PFSK-1 (cell line): Measurements from ENCODE around the gene ESF1.

Experiments
- FOXP2 ChIP-seq: optimal IDR thresholded peaks from 2 replicates; pipeline ENCODE3; 2011; ENCODE audit warnings: borderline replicate concordance, control low read depth, inconsistent platforms; ENCODE audit not compliant: insufficient read depth; ENCODE audit errors: extremely low read length, extremely low read depth
- POLR2AphosphoS5 ChIP-seq: IDR thresholded peaks from 2 replicates; pipeline ENCODE4 v1.6.1; 2012; ENCODE audit warnings: low read depth, mild to moderate bottlenecking, control low read depth, low read length, moderate library complexity
- SIN3A ChIP-seq: IDR thresholded peaks from 2 replicates; pipeline ENCODE4 v1.6.1; 2012; ENCODE audit warnings: mild to moderate bottlenecking, low read length, moderate library complexity, borderline replicate concordance; ENCODE audit not compliant: insufficient read depth
- TAF1 ChIP-seq: IDR thresholded peaks from 2 replicates; pipeline ENCODE4 v1.6.1; 2012; ENCODE audit warnings: low read length, control low read depth, borderline replicate concordance; ENCODE audit not compliant: insufficient read depth
- TF ChIP-seq, protein P1 (sequence below), 2 experiments: IDR thresholded peaks; 2 replicates each; pipeline versions ENCODE4 v1.6.1 to v1.8.0; 2011 to 2012; ENCODE audit warnings: low read depth in 2 of 2, low read length in 2 of 2, control low read depth in 1 of 2, inconsistent platforms in 1 of 2, mild to moderate bottlenecking in 1 of 2, moderate library complexity in 1 of 2; ENCODE audit not compliant: insufficient read depth in 1 of 2

Gene ESF1

DNA sequence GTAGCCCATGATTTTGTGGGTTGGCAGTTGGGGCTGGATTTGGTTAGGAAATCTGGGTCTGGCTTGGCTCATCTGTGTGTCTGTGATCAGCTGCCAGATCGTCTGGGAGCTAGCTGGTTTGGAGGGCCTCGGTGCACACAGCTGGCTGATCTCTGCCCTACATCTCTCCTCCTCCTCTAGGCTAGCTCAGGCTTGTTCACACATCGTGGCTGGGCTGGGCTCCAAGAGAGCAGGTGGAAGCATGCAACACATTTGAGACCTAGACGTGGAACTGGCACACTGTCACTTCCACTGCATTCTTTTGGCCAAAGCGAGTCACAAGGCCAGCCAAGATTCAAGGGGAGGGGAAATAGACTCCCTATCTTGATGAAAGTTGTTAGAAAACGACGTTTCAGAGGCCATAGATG lies 16.0 kb upstream of the ESF1 start:
- TF ChIP-seq FOXP2 (no peak), POLR2AphosphoS5 (no peak), SIN3A (no peak), TAF1 (no peak)
- TF ChIP-seq, protein P1, sequence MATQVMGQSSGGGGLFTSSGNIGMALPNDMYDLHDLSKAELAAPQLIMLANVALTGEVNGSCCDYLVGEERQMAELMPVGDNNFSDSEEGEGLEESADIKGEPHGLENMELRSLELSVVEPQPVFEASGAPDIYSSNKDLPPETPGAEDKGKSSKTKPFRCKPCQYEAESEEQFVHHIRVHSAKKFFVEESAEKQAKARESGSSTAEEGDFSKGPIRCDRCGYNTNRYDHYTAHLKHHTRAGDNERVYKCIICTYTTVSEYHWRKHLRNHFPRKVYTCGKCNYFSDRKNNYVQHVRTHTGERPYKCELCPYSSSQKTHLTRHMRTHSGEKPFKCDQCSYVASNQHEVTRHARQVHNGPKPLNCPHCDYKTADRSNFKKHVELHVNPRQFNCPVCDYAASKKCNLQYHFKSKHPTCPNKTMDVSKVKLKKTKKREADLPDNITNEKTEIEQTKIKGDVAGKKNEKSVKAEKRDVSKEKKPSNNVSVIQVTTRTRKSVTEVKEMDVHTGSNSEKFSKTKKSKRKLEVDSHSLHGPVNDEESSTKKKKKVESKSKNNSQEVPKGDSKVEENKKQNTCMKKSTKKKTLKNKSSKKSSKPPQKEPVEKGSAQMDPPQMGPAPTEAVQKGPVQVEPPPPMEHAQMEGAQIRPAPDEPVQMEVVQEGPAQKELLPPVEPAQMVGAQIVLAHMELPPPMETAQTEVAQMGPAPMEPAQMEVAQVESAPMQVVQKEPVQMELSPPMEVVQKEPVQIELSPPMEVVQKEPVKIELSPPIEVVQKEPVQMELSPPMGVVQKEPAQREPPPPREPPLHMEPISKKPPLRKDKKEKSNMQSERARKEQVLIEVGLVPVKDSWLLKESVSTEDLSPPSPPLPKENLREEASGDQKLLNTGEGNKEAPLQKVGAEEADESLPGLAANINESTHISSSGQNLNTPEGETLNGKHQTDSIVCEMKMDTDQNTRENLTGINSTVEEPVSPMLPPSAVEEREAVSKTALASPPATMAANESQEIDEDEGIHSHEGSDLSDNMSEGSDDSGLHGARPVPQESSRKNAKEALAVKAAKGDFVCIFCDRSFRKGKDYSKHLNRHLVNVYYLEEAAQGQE (IDR thresholded peaks at IDR 0.05; ENCODE audit: insufficient read depth in 1 of 2, low read depth in 2 of 2, low read length in 2 of 2), result no peak

DNA sequence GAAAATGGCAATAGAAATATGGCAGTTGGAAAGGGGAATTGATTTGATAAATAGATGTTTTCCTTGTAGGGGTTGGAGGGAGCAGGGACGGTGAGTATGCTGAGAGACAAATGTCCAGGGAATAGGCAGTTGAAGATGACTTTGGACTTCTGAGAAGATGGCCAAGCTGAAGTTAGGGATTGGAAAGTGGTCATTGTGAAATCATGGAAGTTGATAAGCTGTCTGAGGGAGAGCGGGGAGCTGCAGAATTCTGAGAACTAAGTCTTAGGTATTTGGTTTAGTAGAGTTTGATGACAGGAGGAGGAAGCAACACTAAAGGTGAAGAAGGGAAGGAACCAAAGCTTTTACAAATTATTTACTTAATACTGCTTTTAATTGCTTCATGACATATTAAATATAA lies 15.3 kb upstream of the ESF1 start:
- TF ChIP-seq SIN3A, result no peak
- no peak for TF ChIP-seq FOXP2
- TF ChIP-seq TAF1, result no peak
- no peak for TF ChIP-seq POLR2AphosphoS5
- TF ChIP-seq, protein P1 (IDR thresholded peaks at IDR 0.05; ENCODE audit: insufficient read depth in 1 of 2, low read depth in 2 of 2, low read length in 2 of 2), result no peak

DNA sequence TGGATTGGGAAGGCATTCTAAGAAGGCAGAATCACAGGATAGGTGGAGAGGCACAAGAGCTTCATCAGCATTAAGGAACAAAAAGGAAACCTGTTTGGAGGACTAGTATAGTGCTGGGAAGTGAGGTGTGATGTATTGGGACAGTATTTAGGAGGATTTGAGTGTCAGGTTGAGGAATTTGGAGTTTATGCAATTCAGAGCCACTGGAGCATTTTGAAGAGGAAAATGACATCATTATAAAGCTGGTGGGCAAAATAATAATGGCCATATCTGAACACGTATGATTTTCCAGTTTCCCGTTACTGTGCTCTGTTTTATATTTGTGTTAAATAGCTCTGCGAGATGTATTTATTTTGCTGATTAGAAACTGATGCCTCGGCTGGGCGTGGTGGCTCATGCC lies 14.3 kb upstream of the ESF1 start:
- TF ChIP-seq POLR2AphosphoS5, result no peak
- TF ChIP-seq FOXP2, result no peak
- TF ChIP-seq TAF1, result no peak
- no peak for TF ChIP-seq SIN3A
- TF ChIP-seq, protein P1 (IDR thresholded peaks at IDR 0.05; ENCODE audit: insufficient read depth in 1 of 2, low read depth in 2 of 2, low read length in 2 of 2), result no peak

GRCh38 chr20:13794667-13795066 lies 9.9 kb upstream of the ESF1 start:
- TF ChIP-seq SIN3A, result no peak
- no peak for TF ChIP-seq FOXP2
- TF ChIP-seq, protein P1 (IDR thresholded peaks at IDR 0.05; ENCODE audit: insufficient read depth in 1 of 2, low read depth in 2 of 2, low read length in 2 of 2), result no peak
- TF ChIP-seq POLR2AphosphoS5, result no peak
- no peak for TF ChIP-seq TAF1

GRCh38 chr20:13793001-13793400 lies 8.3 kb upstream of the ESF1 start:
- TF ChIP-seq TAF1, result no peak
- no peak for TF ChIP-seq FOXP2
- no peak for TF ChIP-seq SIN3A
- no peak for TF ChIP-seq POLR2AphosphoS5
- TF ChIP-seq, protein P1 (IDR thresholded peaks at IDR 0.05; ENCODE audit: insufficient read depth in 1 of 2, low read depth in 2 of 2, low read length in 2 of 2), result no peak
